Psoas muscle (tissue), 8 donors: ENCODE data around the gene ZNF212. TPM values are rescaled to one million over a fixed set of nuclear protein-coding genes. Genes with fewer than 3 reads are reported as not detected.
A peak's percentile ranks its signal among the peaks of the same experiment; 100 is the strongest.

Experiments used
- ATAC-seq, 4 donors: fragments of 200-7000 bp; cut with Tn5 transposase; one replicate each; pipeline ENCODE4 v1.9.1; 2020; ENCODE audit warnings: moderate library complexity in 3 of 4, mild to moderate bottlenecking in 2 of 4
- DNase-seq, 2 donors: peaks; one replicate each; pipeline ENCODE4 v3.0.0-alpha.2; 2020
- H3K27ac ChIP-seq: fragments of 200-600 bp; one replicate; pipeline ENCODE4 v1.8.0; 2022
- H3K27me3 ChIP-seq, 3 donors: fragments of 200-600 bp in 1 of 3; one replicate each; pipeline versions ENCODE4 v1.6.1 to v1.8.0; 2013 to 2022; ENCODE audit warnings: low read length in 2 of 3, mild to moderate bottlenecking in 2 of 3, moderate library complexity in 1 of 3; ENCODE audit not compliant: insufficient read depth in 3 of 3
- H3K36me3 ChIP-seq, 2 donors: fragments of 200-600 bp in 1 of 2; one replicate each; pipeline versions ENCODE4 v1.6.1 to v1.8.0; 2013 to 2022; ENCODE audit warnings: low read depth in 1 of 2, mild to moderate bottlenecking in 1 of 2, moderate library complexity in 1 of 2; ENCODE audit not compliant: insufficient read depth in 1 of 2
- H3K4me1 ChIP-seq: fragments of 200-600 bp; one replicate; pipeline ENCODE4 v1.8.0; 2022
- H3K4me3 ChIP-seq: fragments of 200-600 bp; one replicate; pipeline ENCODE4 v1.8.0; 2022; ENCODE audit warnings: mild to moderate bottlenecking
- H3K9me3 ChIP-seq: fragments of 200-600 bp; one replicate; pipeline ENCODE4 v1.8.0; 2022
- WGBS, 3 donors: extraction: QIAGEN DNeasy Blood & Tissue Kit; methylation state at CpG; one replicate each; pipeline versions ENCODE4 v1.1.6 to v1.1.7; 2013; 5-methylcytosine and 5-hydroxymethylcytosine counted together
- intact Hi-C, 2 donors: fragments of 100-400 bp; cut with DNase I; formaldehyde crosslinking; loops; one replicate each; pipeline versions ENCODE4 v1.11.0 to v1.14.2; 2022
- polyA plus RNA-seq, 3 donors: library from polyadenylated mRNA; stranded (reverse); fragments of 200-250 nt; gene quantifications; one replicate each; pipeline ENCODE4 v1.2.3, GENCODE V29; 2013
- total RNA-seq, 4 donors: library from RNA; stranded (reverse); fragmentation: NEBNext Ultra II Directional in 2 of 4; extraction: Animal tissue kit (Norgen Biotek cat#: 25700) in 2 of 4; gene quantifications; one replicate each; pipeline versions ENCODE4 v1.2.1 to v1.2.4, GENCODE V29; 2021 to 2023
- TF ChIP-seq, protein P1 (sequence below): fragments of 200-600 bp; IDR thresholded peaks from one replicate; pipeline ENCODE4 v1.8.0; 2022; ENCODE audit warnings: antibody characterized with exemption
- donor health status: healthy with polysubstance abuse.
- donor health status: DM: no; HTN: no; CAD: no; lungs with moderate emphysema.
- donor health status: Bipolar disorder and iron deficiency.
- donor health status: healthy.
- donor health status: DM: yes; HTN: yes; CAD: no.
- donor health status: DM: no; HTN: no; CAD: no.
- donor health status: DM: no; HTN: no; CAD: no.
- donor health status: DM: yes; HTN: yes; CAD: no.

ZNF212 gene
- total and polyA plus RNA-seq, 7 donors, result 3.1 to 6.4 (median 4.3) TPM

DNA sequence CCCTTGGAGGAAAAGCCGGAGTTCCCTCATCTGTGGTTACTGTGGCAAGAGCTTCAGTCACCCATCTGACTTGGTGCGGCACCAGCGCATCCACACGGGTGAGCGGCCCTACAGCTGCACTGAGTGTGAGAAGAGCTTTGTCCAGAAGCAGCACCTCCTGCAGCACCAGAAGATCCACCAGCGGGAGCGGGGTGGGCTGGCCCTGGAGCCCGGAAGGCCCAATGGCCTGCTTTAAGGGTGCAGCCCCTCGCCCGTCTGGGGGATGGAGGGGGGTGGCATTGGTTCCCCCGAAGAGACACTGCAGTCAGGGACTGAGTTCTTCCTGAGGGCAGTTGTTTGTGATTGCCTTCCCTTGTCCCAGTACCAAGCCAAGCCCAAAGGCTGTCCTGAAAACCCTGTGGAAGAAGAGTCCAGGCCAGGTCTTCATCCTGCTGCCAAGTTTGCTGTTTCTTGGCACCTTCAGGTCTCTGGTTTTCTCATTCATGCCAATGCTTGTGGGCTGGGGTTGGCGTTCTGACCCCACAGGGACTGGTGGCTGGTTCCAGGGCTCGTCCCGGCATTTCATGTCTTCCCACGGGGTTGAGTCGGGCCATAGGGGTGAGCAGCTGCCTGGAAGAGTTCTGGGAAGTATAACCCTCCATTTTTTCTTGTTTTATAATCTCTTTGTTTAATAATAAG, 14.9 kb downstream of the ZNF212 start:
- Histone ChIP-seq H3K4me1 (peaks cover 19% of the 10 kb centered on the region), H3K36me3 (peaks cover 2 to 68% of the 10 kb centered on the region in 2 donors), H3K9me3 (no peaks in the 10 kb centered on the region), H3K27ac (peak overlapping the region; percentile 36), H3K4me3 (no peak overlapping the region), H3K27me3 (no peaks in the 10 kb centered on the region)
- TF ChIP-seq, protein P1, sequence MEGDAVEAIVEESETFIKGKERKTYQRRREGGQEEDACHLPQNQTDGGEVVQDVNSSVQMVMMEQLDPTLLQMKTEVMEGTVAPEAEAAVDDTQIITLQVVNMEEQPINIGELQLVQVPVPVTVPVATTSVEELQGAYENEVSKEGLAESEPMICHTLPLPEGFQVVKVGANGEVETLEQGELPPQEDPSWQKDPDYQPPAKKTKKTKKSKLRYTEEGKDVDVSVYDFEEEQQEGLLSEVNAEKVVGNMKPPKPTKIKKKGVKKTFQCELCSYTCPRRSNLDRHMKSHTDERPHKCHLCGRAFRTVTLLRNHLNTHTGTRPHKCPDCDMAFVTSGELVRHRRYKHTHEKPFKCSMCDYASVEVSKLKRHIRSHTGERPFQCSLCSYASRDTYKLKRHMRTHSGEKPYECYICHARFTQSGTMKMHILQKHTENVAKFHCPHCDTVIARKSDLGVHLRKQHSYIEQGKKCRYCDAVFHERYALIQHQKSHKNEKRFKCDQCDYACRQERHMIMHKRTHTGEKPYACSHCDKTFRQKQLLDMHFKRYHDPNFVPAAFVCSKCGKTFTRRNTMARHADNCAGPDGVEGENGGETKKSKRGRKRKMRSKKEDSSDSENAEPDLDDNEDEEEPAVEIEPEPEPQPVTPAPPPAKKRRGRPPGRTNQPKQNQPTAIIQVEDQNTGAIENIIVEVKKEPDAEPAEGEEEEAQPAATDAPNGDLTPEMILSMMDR, result no peak
- WGBS, 3 donors, result 73 to 82% (median 74%) methylated on average over 16 of the region's 16 CpGs
- intact Hi-C loops, result no loop called here
- ATAC-seq, result peak in 3 of 4 donors; percentile 34 to 50 (median 37)
- DNase-seq, result no peak

DNA sequence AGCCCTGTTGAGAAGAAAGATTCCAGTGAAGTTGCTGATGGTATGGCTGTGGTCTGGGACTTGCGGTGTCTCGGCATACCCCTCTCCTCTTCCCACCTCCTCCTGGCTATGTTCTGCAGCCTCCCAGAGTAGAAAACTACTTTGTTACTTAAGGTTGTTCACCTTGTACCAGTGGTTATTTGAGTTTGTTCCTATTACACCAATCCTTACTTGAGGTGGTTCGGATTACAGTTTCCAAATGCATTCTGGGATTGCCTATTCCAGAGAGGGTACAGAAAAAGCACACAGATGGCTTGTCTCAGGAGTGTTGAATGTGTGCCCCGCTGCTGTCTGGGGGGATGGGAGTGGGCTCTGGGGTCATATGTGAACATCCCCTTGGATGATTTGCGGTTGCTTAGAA, 15.7 kb downstream of the ZNF212 start:
- ATAC-seq (peak in 2 of 4 donors; percentile 36 to 45), DNase-seq (no peak)
- H3K4me3 ChIP-seq, result no peak overlapping the region
- H3K4me1 ChIP-seq, result peaks cover 19% of the 10 kb centered on the region
- intact Hi-C loops, result no loop called here
- peaks cover 2 to 64% of the 10 kb centered on the region in 2 donors for H3K36me3 ChIP-seq
- 81 to 86% (median 86%) methylated on average over 5 of the region's 5 CpGs for WGBS, 3 donors
- TF ChIP-seq, protein P1, result no peak
- H3K9me3 ChIP-seq, result no peaks in the 10 kb centered on the region
- peak overlapping the region; percentile 57 for H3K27ac ChIP-seq
- no peaks in the 10 kb centered on the region for H3K27me3 ChIP-seq

DNA sequence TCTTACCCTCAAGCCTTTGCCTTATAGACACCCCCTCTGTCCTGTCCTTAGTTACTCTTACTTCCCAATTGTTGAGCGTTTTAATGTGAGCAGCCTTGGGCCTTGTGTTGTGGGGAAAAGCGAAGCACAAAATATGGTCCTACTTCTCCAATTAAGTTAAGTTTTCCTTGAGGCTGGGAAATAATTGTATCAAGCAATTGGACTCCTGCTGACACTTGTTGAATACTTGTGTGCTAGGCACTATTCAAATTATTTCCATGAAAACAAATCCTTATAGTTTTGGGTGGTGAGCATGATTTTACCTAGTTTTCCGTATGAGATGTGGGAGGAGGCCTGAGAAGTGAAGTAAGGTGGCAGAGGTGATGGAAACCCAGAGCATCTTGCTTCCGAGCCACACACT, 17.1 kb downstream of the ZNF212 start:
- Histone ChIP-seq H3K36me3 (peaks cover 2 to 51% of the 10 kb centered on the region in 2 donors), H3K9me3 (no peaks in the 10 kb centered on the region), H3K4me3 (no peak overlapping the region), H3K27me3 (no peaks in the 10 kb centered on the region), H3K27ac (no peak overlapping the region), H3K4me1 (peaks cover 19% of the 10 kb centered on the region)
- DNase-seq (no peak), ATAC-seq (no peak)
- WGBS, 3 donors, result 87 to 91% (median 88%) methylated on average over 4 of the region's 4 CpGs
- intact Hi-C loops, result no loop called here
- TF ChIP-seq, protein P1, result no peak

DNA sequence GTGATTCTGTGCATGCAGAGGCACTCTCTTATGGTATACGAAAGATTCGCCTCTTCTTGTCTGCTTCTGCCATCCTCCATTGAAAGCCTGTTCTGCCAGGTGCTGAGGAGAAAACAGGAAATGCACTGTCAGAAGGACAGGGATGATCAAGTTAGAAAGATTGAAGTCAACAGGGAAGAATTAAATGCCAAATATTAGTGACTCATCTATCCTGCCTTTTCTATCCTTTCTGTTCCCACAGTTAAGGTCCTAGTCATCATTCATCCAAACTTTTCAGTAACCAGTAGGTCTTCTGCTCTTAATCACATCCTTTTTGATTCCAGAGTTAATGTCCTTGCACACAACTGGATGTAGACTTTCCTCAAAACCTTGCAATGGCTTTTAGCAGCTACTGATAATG, 17.7 kb downstream of the ZNF212 start:
- H3K36me3 ChIP-seq, result peaks cover 2 to 45% of the 10 kb centered on the region in 2 donors
- no peak for DNase-seq
- intact Hi-C loops, result no loop called here
- H3K9me3 ChIP-seq, result no peaks in the 10 kb centered on the region
- no peak for ATAC-seq
- no peak overlapping the region for H3K4me3 ChIP-seq
- H3K27me3 ChIP-seq, result no peaks in the 10 kb centered on the region
- H3K4me1 ChIP-seq, result peaks cover 15% of the 10 kb centered on the region
- H3K27ac ChIP-seq, result no peak overlapping the region
- TF ChIP-seq, protein P1, result no peak
- WGBS, 3 donors, result 90 to 93% (median 91%) methylated on average over 2 of the region's 2 CpGs
